ENCODE measurements around the gene PRKCA. TPM values are rescaled to one million over a fixed set of nuclear protein-coding genes. Genes with fewer than 3 reads are reported as not detected.

PRKCA gene
- total RNA-seq, 1 experiment from 2014 or later = 20.7 TPM

GRCh38 chr17:66677201-66677981 is 375.0 kb downstream of the PRKCA start:
- ChIA-PET CTCF (interaction anchor here (0.6 to 2.6 kb wide), 5 partner anchors 14 to 529 kb away, joined by 3 to 8 read pairs (median 3); no protein-coding TSS in a partner anchor), POLR2A (interaction anchor here (0.6 to 4.3 kb wide), 7 partner anchors 15 to 485 kb away, joined by 3 to 39 read pairs (median 4); partner anchors contain the start of gene CEP112)
- no TSS peak for BruUV-seq (replicated peaks)
- Mint-ChIP-seq H3K4me1 (ENCODE audit: insufficient read depth, unreplicated experiment) (peaks cover 46% of the 10 kb centered on the region), H3K27me3 (ENCODE audit: insufficient read depth, unreplicated experiment) (no peaks in the 10 kb centered on the region), H3K27ac (ENCODE audit: low read depth, unreplicated experiment) (peak overlapping the region; percentile 92), H3K4me3 (ENCODE audit: unreplicated experiment) (no peak overlapping the region), H3K36me3 (ENCODE audit: insufficient read depth, unreplicated experiment) (peaks cover 8% of the 10 kb centered on the region), H3K9me3 (ENCODE audit: unreplicated experiment) (no peaks in the 10 kb centered on the region)
- peak; percentile 83 for DNase-seq (ENCODE audit: unreplicated experiment)
- intact Hi-C loops (cut with micrococcal nuclease) = loop anchor here (2.0 kb wide), 1 partner anchor 211 kb away; no protein-coding TSS in a partner anchor
- no peak for TF ChIP-seq CTCF (IDR thresholded peaks at IDR 0.05; ENCODE audit: unreplicated experiment)

- no peak for TF ChIP-seq CTCF (IDR thresholded peaks at IDR 0.05; ENCODE audit: unreplicated experiment)
- Mint-ChIP-seq H3K9me3 (ENCODE audit: unreplicated experiment) (no peaks in the 10 kb centered on the region), H3K27me3 (ENCODE audit: insufficient read depth, unreplicated experiment) (no peaks in the 10 kb centered on the region), H3K4me1 (ENCODE audit: insufficient read depth, unreplicated experiment) (peaks cover 46% of the 10 kb centered on the region), H3K36me3 (ENCODE audit: insufficient read depth, unreplicated experiment) (peaks cover 8% of the 10 kb centered on the region), H3K4me3 (ENCODE audit: unreplicated experiment) (no peak overlapping the region), H3K27ac (ENCODE audit: low read depth, unreplicated experiment) (peak overlapping the region; percentile 92)
- CTCF ChIA-PET = no interaction called here
- no TSS peak for BruUV-seq (replicated peaks)
- POLR2A ChIA-PET = no interaction called here
- no peak for DNase-seq (ENCODE audit: unreplicated experiment)
- intact Hi-C loops (cut with micrococcal nuclease) = no loop called here
These were observed 375.6 kb downstream of the PRKCA start for GRCh38 chr17:66678061-66678460.

- BruUV-seq (replicated peaks) = no TSS peak
- Mint-ChIP-seq H3K4me3 (ENCODE audit: unreplicated experiment) (no peak overlapping the region), H3K27me3 (ENCODE audit: insufficient read depth, unreplicated experiment) (no peaks in the 10 kb centered on the region), H3K36me3 (ENCODE audit: insufficient read depth, unreplicated experiment) (peaks cover 4% of the 10 kb centered on the region), H3K4me1 (ENCODE audit: insufficient read depth, unreplicated experiment) (peaks cover 41% of the 10 kb centered on the region), H3K9me3 (ENCODE audit: unreplicated experiment) (no peaks in the 10 kb centered on the region), H3K27ac (ENCODE audit: low read depth, unreplicated experiment) (no peak overlapping the region)
- ChIA-PET POLR2A (interaction anchor here (0.6 kb wide), 1 partner anchor 297 kb away, joined by 3 read pairs; no protein-coding TSS in a partner anchor), CTCF (interaction anchor here (1.0 kb wide), 1 partner anchor 478 kb away, joined by 4 read pairs; no protein-coding TSS in a partner anchor)
- no peak for TF ChIP-seq CTCF (IDR thresholded peaks at IDR 0.05; ENCODE audit: unreplicated experiment)
- intact Hi-C loops (cut with micrococcal nuclease) = no loop called here
- DNase-seq (ENCODE audit: unreplicated experiment) = no peak
These were observed 376.4 kb downstream of the PRKCA start for GRCh38 chr17:66678827-66679226.

GRCh38 chr17:66679631-66680517 is 377.5 kb downstream of the PRKCA start:
- H3K4me3 Mint-ChIP-seq (ENCODE audit: unreplicated experiment) = no peak overlapping the region
- DNase-seq (ENCODE audit: unreplicated experiment) = no peak
- H3K9me3 Mint-ChIP-seq (ENCODE audit: unreplicated experiment) = no peaks in the 10 kb centered on the region
- H3K27ac Mint-ChIP-seq (ENCODE audit: low read depth, unreplicated experiment) = peak overlapping the region; percentile 63
- ChIA-PET POLR2A (no interaction called here), CTCF (interaction anchor here (0.6 to 1.0 kb wide), 3 partner anchors 8 to 480 kb away, joined by 3 to 5 read pairs (median 4); no protein-coding TSS in a partner anchor)
- peaks cover 30% of the 10 kb centered on the region for H3K4me1 Mint-ChIP-seq (ENCODE audit: insufficient read depth, unreplicated experiment)
- H3K36me3 Mint-ChIP-seq (ENCODE audit: insufficient read depth, unreplicated experiment) = no peaks in the 10 kb centered on the region
- TF ChIP-seq CTCF (IDR thresholded peaks at IDR 0.05; ENCODE audit: unreplicated experiment) = no peak
- intact Hi-C loops (cut with micrococcal nuclease) = no loop called here
- H3K27me3 Mint-ChIP-seq (ENCODE audit: insufficient read depth, unreplicated experiment) = no peaks in the 10 kb centered on the region
- no TSS peak for BruUV-seq (replicated peaks)

Measured in MCF 10A (cell line).